GM12878 (cell line): ENCODE measurements around the gene SLC4A1. TPM values are rescaled to one million over a fixed set of nuclear protein-coding genes. Genes with fewer than 3 reads are reported as not detected.

Experiments
- BCL3 ChIP-seq: IDR thresholded peaks from 2 replicates; pipeline ENCODE4 v1.6.1; 2011; ENCODE audit warnings: borderline replicate concordance, low read depth, mild to moderate bottlenecking, moderate library complexity, low read length; ENCODE audit not compliant: insufficient read depth, poor library complexity, severe bottlenecking
- BCLAF1 ChIP-seq: fragments of 450-650 bp; IDR thresholded peaks from 2 replicates; pipeline ENCODE4 v1.6.1; 2017; ENCODE audit warnings: antibody characterized with exemption, mild to moderate bottlenecking, moderate library complexity
- BHLHE40 ChIP-seq, 2 experiments: fragments of 450-650 bp in 1 of 2; IDR thresholded peaks; 2 replicates each; pipeline ENCODE4 v1.6.1; 2011 to 2017; ENCODE audit warnings: low read depth in 2 of 2, borderline replicate concordance in 1 of 2, improper control_type of control experiment in 1 of 2, low read length in 1 of 2, mild to moderate bottlenecking in 1 of 2
- CREB1 ChIP-seq: IDR thresholded peaks from 2 replicates; pipeline ENCODE4 v1.6.1; 2012; ENCODE audit warnings: low read depth, mild to moderate bottlenecking, inconsistent platforms
- EZH2 ChIP-seq: IDR thresholded peaks from 2 replicates; pipeline ENCODE4 v1.6.1; 2012; ENCODE audit warnings: low read depth, mild to moderate bottlenecking, control low read depth, inconsistent platforms, low read length, borderline replicate concordance; ENCODE audit not compliant: control insufficient read depth
- HDAC6 ChIP-seq: fragments of 200-600 bp; sonication (generic); IDR thresholded peaks from one replicate; pipeline ENCODE4 v1.8.0; 2017; ENCODE audit warnings: antibody characterized with exemption; ENCODE audit not compliant: unreplicated experiment
- HDGF ChIP-seq: fragments of 450-650 bp; IDR thresholded peaks from 2 replicates; pipeline ENCODE4 v1.6.1; 2016; ENCODE audit warnings: antibody characterized with exemption
- IRF4 ChIP-seq: IDR thresholded peaks from 2 replicates; pipeline ENCODE4 v1.6.1; 2011; ENCODE audit warnings: low read depth, low read length
- JUND ChIP-seq: IDR thresholded peaks from 2 replicates; pipeline ENCODE4 v1.6.1; 2012; ENCODE audit warnings: low read depth, mild to moderate bottlenecking, low read length, improper control_type of control experiment, moderate library complexity
- MYC ChIP-seq: IDR thresholded peaks from 2 replicates; pipeline ENCODE4 v1.6.1; 2011; ENCODE audit warnings: mild to moderate bottlenecking, low read length, moderate library complexity, inconsistent platforms; ENCODE audit not compliant: insufficient read depth, insufficient replicate concordance, insufficient read length, severe bottlenecking
- NR2C2 ChIP-seq: IDR thresholded peaks from 2 replicates; pipeline ENCODE4 v1.6.1; 2011; ENCODE audit warnings: borderline replicate concordance, low read depth; ENCODE audit not compliant: control insufficient read depth, insufficient read length
- NR2F1 ChIP-seq: fragments of 450-650 bp; conservative IDR thresholded peaks from 2 replicates; pipeline ENCODE4 v1.6.1; 2017; ENCODE audit warnings: mild to moderate bottlenecking
- PAX5 ChIP-seq: IDR thresholded peaks from 2 replicates; pipeline ENCODE4 v1.6.1; 2011; ENCODE audit warnings: low read depth, low read length, borderline replicate concordance
- RB1 ChIP-seq: fragments of 450-650 bp; formaldehyde crosslinking; IDR thresholded peaks from 2 replicates; pipeline ENCODE4 v1.6.1; 2017; ENCODE audit warnings: mild to moderate bottlenecking, borderline replicate concordance
- RBBP5 ChIP-seq: fragments of 200-600 bp; sonication (generic); conservative IDR thresholded peaks from 2 replicates; pipeline ENCODE4 v1.6.1; 2016
- RFX5 ChIP-seq: IDR thresholded peaks from 2 replicates; pipeline ENCODE4 v1.6.1; 2011; ENCODE audit warnings: low read depth, low read length, improper control_type of control experiment
- SKIL ChIP-seq: fragments of 450-650 bp; IDR thresholded peaks from 2 replicates; pipeline ENCODE4 v1.6.1; 2017; ENCODE audit warnings: mild to moderate bottlenecking, low read depth, inconsistent platforms; ENCODE audit not compliant: poor library complexity, severe bottlenecking
- STAT3 ChIP-seq: IDR thresholded peaks from 2 replicates; pipeline ENCODE4 v1.6.1; 2011; ENCODE audit warnings: low read depth, low read length, improper control_type of control experiment
- SUPT20H ChIP-seq: IDR thresholded peaks from 2 replicates; pipeline ENCODE4 v1.6.1; 2011; ENCODE audit warnings: low read depth, mild to moderate bottlenecking, low read length, moderate library complexity, borderline replicate concordance; ENCODE audit not compliant: control insufficient read depth
- TBL1XR1 ChIP-seq: IDR thresholded peaks from 2 replicates; pipeline ENCODE4 v1.6.1; 2012; ENCODE audit warnings: low read depth, low read length, improper control_type of control experiment
- WRNIP1 ChIP-seq: IDR thresholded peaks from 2 replicates; pipeline ENCODE4 v1.6.1; 2011; ENCODE audit warnings: low read depth, low read length, improper control_type of control experiment, borderline replicate concordance
- YY1 ChIP-seq: IDR thresholded peaks from 2 replicates; pipeline ENCODE4 v1.6.1; 2011; ENCODE audit warnings: low read depth, mild to moderate bottlenecking, low read length
- ZNF274 ChIP-seq: IDR thresholded peaks from one replicate; pipeline ENCODE4 v1.8.0; 2011; ENCODE audit not compliant: insufficient read length, insufficient read depth
- ZZZ3 ChIP-seq: IDR thresholded peaks from 2 replicates; pipeline ENCODE4 v1.6.1; 2011; ENCODE audit warnings: low read depth; ENCODE audit not compliant: control insufficient read depth, insufficient read length
- polyA plus RNA-seq, 11 experiments: library from polyadenylated mRNA; depleted of rRNA in 4 of 11; unstranded in 6 of 11; stranded (reverse) in 5 of 11; fragments of >200 nt; fragmentation: Nextera tagmentation in 4 of 11; fragmentation: Illumina TruSeq in 1 of 11; extraction: Ambion mirVana in 4 of 11; extraction: Trizol in 1 of 11; gene quantifications; 1 replicate in 1 of 11; 2 replicates in 10 of 11; pipeline versions ENCODE4 v1.2.1 to v1.2.3, GENCODE V29; 2011 to 2016; ENCODE audit warnings: inconsistent platforms in 2 of 11, missing spikeins in 2 of 11, low read depth in 1 of 11
- total RNA-seq, 4 experiments: library from RNA; depleted of rRNA in 3 of 4; stranded (reverse); fragments of >200 nt in 3 of 4; fragmentation: Illumina TruSeq in 1 of 4; extraction: Trizol in 1 of 4; gene quantifications; 2 replicates each; pipeline versions ENCODE4 v1.2.1 to v1.2.3, GENCODE V29; 2013 to 2021

SLC4A1 gene
- total and polyA plus RNA-seq, 10 of the 15 experiments (the other 5 are each of a cell fraction or from before 2014, with no cell fraction given), result 0.03 TPM; not detected in 9

- TF ChIP-seq ZNF274, result no peak
- TF ChIP-seq NR2C2, result no peak
- TF ChIP-seq HDAC6, result no peak
- TF ChIP-seq RFX5, result no peak
- TF ChIP-seq MYC, result peak; percentile 28
- peak; percentile 57; the same call in 1 of the 2 replicates for TF ChIP-seq NR2F1
- no peak for TF ChIP-seq STAT3
- TF ChIP-seq BCL3, result no peak
- TF ChIP-seq EZH2, result no peak
- 0 out of 2 replicates have a peak, but pooled peaks have one; percentile 19 for TF ChIP-seq TBL1XR1
- TF ChIP-seq HDGF, result no peak
- peak; percentile 41; the same call in 1 of the 2 replicates for TF ChIP-seq CREB1
- TF ChIP-seq BCLAF1, result no peak
- peak; percentile 37 to 59; a peak in 2 of 4 replicates for TF ChIP-seq BHLHE40 (IDR thresholded peaks at IDR 0.05; ENCODE audit: borderline replicate concordance in 1 of 2, low read depth in 2 of 2, low read length in 1 of 2)
- no peak for TF ChIP-seq YY1
- no peak for TF ChIP-seq RB1
- no peak for TF ChIP-seq ZZZ3
- no peak for TF ChIP-seq JUND
- TF ChIP-seq RBBP5, result no peak
- no peak for TF ChIP-seq SKIL
- TF ChIP-seq SUPT20H, result no peak
- no peak for TF ChIP-seq IRF4
- no peak for TF ChIP-seq WRNIP1
- no peak for TF ChIP-seq PAX5
Measured at GRCh38 chr17:44218344-44219107, 49.4 kb downstream of the SLC4A1 start (continued).
